Natural killer cell (primary cell): ENCODE measurements around the gene CLEC16A. TPM values are rescaled to one million over a fixed set of nuclear protein-coding genes. Genes with fewer than 3 reads are reported as not detected.

ENCODE experiments used
- ATAC-seq, 3 donors: fragments of 150-1000 bp in 2 of 3; fragments of 200-7000 bp in 1 of 3; cut with Tn5 transposase; 1 replicate in 1 of 3; 2 replicates in 2 of 3; pipeline ENCODE4 v1.10.0; 2021; ENCODE audit warnings: mild to moderate bottlenecking in 2 of 3, moderate library complexity in 2 of 3
- DNase-seq, 2 donors: peaks; one replicate each; pipeline versions ENCODE4 v3.0.0 to v3.0.0-alpha.2; 2013 to 2021; ENCODE audit warnings: mixed read lengths in 1 of 2
- H3K27ac ChIP-seq: one replicate; pipeline ENCODE4 v1.5.1; 2013; ENCODE audit warnings: mild to moderate bottlenecking, low read length
- H3K27me3 ChIP-seq: one replicate; pipeline ENCODE4 v1.6.1; 2013; ENCODE audit warnings: low read length; ENCODE audit not compliant: control insufficient read depth, insufficient read depth
- H3K36me3 ChIP-seq: one replicate; pipeline ENCODE4 v1.6.1; 2013; ENCODE audit warnings: low read length; ENCODE audit not compliant: control insufficient read depth, insufficient read depth
- H3K4me1 ChIP-seq: one replicate; pipeline ENCODE4 v1.6.1; 2013; ENCODE audit warnings: low read length; ENCODE audit not compliant: control insufficient read depth, insufficient read depth
- H3K4me3 ChIP-seq: one replicate; pipeline ENCODE4 v1.5.1; 2013; ENCODE audit warnings: low read length
- H3K9me3 ChIP-seq: one replicate; pipeline ENCODE4 v1.6.1; 2013; ENCODE audit warnings: low read length; ENCODE audit not compliant: control insufficient read depth, insufficient read depth
- H3K27ac Mint-ChIP-seq, 2 donors: one replicate each; pipeline ENCODE4 v1.8.0; 2022; ENCODE audit warnings: mild to moderate bottlenecking in 2 of 2, mixed read lengths in 2 of 2, moderate library complexity in 1 of 2
- H3K27me3 Mint-ChIP-seq, 2 donors: one replicate each; pipeline ENCODE4 v1.8.0; 2022; ENCODE audit warnings: low read depth in 2 of 2, mixed read lengths in 2 of 2
- H3K36me3 Mint-ChIP-seq: one replicate; pipeline ENCODE4 v1.8.0; 2022; ENCODE audit warnings: mixed read lengths
- H3K4me1 Mint-ChIP-seq, 2 donors: one replicate each; pipeline ENCODE4 v1.8.0; 2022; ENCODE audit warnings: mixed read lengths in 2 of 2
- H3K4me3 Mint-ChIP-seq: one replicate; pipeline ENCODE4 v1.8.0; 2022; ENCODE audit warnings: mild to moderate bottlenecking, moderate library complexity, mixed read lengths
- H3K9me3 Mint-ChIP-seq, 2 donors: one replicate each; pipeline ENCODE4 v1.8.0; 2022; ENCODE audit warnings: mixed read lengths in 2 of 2
- CTCF ChIP-seq: fragments of 200-600 bp; IDR thresholded peaks from one replicate; pipeline ENCODE4 v1.8.0; 2022; ENCODE audit warnings: antibody characterized with exemption
- whole genome bisulfite sequencing: methylation state at CpG from one replicate; pipeline ENCODE4 v1.1.7; 2013; ENCODE audit warnings: missing lambda C conversion rate; ENCODE audit not compliant: insufficient coverage; 5-methylcytosine and 5-hydroxymethylcytosine counted together
- intact Hi-C: fragments of 100-400 bp; cut with micrococcal nuclease; formaldehyde crosslinking; loops from one replicate; pipeline ENCODE4 v1.14.2; 2022
- total RNA-seq, 4 donors: library from RNA; stranded (reverse); fragments of 120-200 nt in 1 of 4; gene quantifications; one replicate each; pipeline versions ENCODE4 v1.2.3 to v1.2.4, GENCODE V29; 2013 to 2022

CLEC16A gene
- total RNA-seq, 3 donors from 2014 or later (not counting 1 experiment from before 2014, with no cell fraction given) = 35.9 to 50.5 (median 37.4) TPM

- TF ChIP-seq CTCF = no peak
- no peak for DNase-seq
- Histone ChIP-seq H3K36me3 (no peaks in the 10 kb centered on the region), H3K4me3 (no peak overlapping the region), H3K9me3 (peaks cover 8% of the 10 kb centered on the region), H3K27ac (no peak overlapping the region), H3K27me3 (no peaks in the 10 kb centered on the region), H3K4me1 (peaks cover 25% of the 10 kb centered on the region)
- Mint-ChIP-seq H3K9me3 (no peaks in the 10 kb centered on the region), H3K27me3 (no peaks in the 10 kb centered on the region), H3K27ac (no peak overlapping the region), H3K4me1 (peaks cover 12 to 22% of the 10 kb centered on the region in 2 donors), H3K36me3 (no peaks in the 10 kb centered on the region), H3K4me3 (no peak overlapping the region)
- intact Hi-C loops = no loop called here
- ATAC-seq = no peak
- 90% methylated on average over 9 of the region's 9 CpGs for WGBS
Measured at GRCh38 chr16:11208916-11209665, 264.7 kb downstream of the CLEC16A start.

GRCh38 chr16:11210260-11210659 is 265.9 kb downstream of the CLEC16A start:
- ATAC-seq (no peak), DNase-seq (no peak)
- H3K4me3 ChIP-seq = no peak overlapping the region
- intact Hi-C loops = no loop called here
- no peaks in the 10 kb centered on the region for H3K9me3 Mint-ChIP-seq
- no peak overlapping the region for H3K27ac Mint-ChIP-seq
- H3K27ac ChIP-seq = no peak overlapping the region
- H3K9me3 ChIP-seq = peaks cover 8% of the 10 kb centered on the region
- H3K4me3 Mint-ChIP-seq = no peak overlapping the region
- no peaks in the 10 kb centered on the region for H3K36me3 Mint-ChIP-seq
- no peaks in the 10 kb centered on the region for H3K27me3 ChIP-seq
- TF ChIP-seq CTCF = no peak
- H3K36me3 ChIP-seq = no peaks in the 10 kb centered on the region
- no peaks in the 10 kb centered on the region for H3K27me3 Mint-ChIP-seq
- peaks cover 12 to 22% of the 10 kb centered on the region in 2 donors for H3K4me1 Mint-ChIP-seq
- WGBS = 90% methylated on average over 11 of the region's 11 CpGs
- H3K4me1 ChIP-seq = peaks cover 25% of the 10 kb centered on the region

GRCh38 chr16:11211061-11211976 is 267.0 kb downstream of the CLEC16A start:
- TF ChIP-seq CTCF = no peak
- Mint-ChIP-seq H3K4me1 (peaks cover 12 to 19% of the 10 kb centered on the region in 2 donors), H3K9me3 (no peaks in the 10 kb centered on the region), H3K4me3 (no peak overlapping the region), H3K27me3 (no peaks in the 10 kb centered on the region), H3K27ac (no peak overlapping the region), H3K36me3 (no peaks in the 10 kb centered on the region)
- H3K27ac ChIP-seq = no peak overlapping the region
- H3K9me3 ChIP-seq = peaks cover 14% of the 10 kb centered on the region
- no peak overlapping the region for H3K4me3 ChIP-seq
- ATAC-seq (no peak), DNase-seq (no peak)
- intact Hi-C loops = no loop called here
- no peaks in the 10 kb centered on the region for H3K27me3 ChIP-seq
- WGBS = 81% methylated on average over 16 of the region's 16 CpGs
- peaks cover 16% of the 10 kb centered on the region for H3K4me1 ChIP-seq
- H3K36me3 ChIP-seq = no peaks in the 10 kb centered on the region
